Thyroid gland (tissue), 4 donors: Measurements from ENCODE around the gene ZNF586.

Experiments
- POLR2A ChIP-seq, 2 donors: fragments of 450-650 bp; IDR thresholded peaks; one replicate each; pipeline ENCODE4 v1.6.1; 2017; ENCODE audit warnings: antibody characterized with exemption in 2 of 2, mild to moderate bottlenecking in 2 of 2, moderate library complexity in 1 of 2
- TF ChIP-seq, protein P1 (sequence below), 6 experiments: fragments of 200-600 bp in 3 of 6; fragments of 450-650 bp in 3 of 6; sonication (generic) in 3 of 6; IDR thresholded peaks; one replicate each; pipeline ENCODE4 v1.5.1; 2016 to 2019; ENCODE audit warnings: antibody characterized with exemption in 6 of 6, mild to moderate bottlenecking in 2 of 6, inconsistent platforms in 1 of 6, moderate library complexity in 1 of 6

DNA sequence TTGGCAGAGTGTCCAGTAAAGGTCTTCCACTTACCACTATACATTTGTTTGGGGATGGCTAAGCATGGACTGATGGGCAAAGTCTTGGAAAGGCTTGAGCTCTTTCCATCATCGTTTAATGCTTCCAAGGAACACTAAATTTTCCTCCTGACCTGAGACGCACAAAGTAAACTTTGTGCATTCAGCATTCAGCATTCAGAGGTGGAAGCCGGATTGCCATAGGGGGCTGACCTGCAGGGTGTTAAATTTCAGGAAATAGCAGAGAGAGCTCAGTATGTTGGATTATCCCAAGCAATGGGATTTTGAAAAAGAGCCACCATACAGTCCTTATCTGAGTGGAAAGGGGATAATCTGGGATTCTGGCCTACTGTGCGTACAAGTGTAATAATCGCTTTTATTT lies 31.2 kb downstream of the ZNF586 start:
- TF ChIP-seq, protein P1, sequence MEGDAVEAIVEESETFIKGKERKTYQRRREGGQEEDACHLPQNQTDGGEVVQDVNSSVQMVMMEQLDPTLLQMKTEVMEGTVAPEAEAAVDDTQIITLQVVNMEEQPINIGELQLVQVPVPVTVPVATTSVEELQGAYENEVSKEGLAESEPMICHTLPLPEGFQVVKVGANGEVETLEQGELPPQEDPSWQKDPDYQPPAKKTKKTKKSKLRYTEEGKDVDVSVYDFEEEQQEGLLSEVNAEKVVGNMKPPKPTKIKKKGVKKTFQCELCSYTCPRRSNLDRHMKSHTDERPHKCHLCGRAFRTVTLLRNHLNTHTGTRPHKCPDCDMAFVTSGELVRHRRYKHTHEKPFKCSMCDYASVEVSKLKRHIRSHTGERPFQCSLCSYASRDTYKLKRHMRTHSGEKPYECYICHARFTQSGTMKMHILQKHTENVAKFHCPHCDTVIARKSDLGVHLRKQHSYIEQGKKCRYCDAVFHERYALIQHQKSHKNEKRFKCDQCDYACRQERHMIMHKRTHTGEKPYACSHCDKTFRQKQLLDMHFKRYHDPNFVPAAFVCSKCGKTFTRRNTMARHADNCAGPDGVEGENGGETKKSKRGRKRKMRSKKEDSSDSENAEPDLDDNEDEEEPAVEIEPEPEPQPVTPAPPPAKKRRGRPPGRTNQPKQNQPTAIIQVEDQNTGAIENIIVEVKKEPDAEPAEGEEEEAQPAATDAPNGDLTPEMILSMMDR (IDR thresholded peaks at IDR 0.05) = no peak
- TF ChIP-seq POLR2A (IDR thresholded peaks at IDR 0.05) = no peak
